NT2/D1 (cell line): ENCODE results near the gene TRABD.

Source experiments
- DNase-seq: peaks from one replicate; pipeline ENCODE4 v3.0.0-alpha.2; 2011; ENCODE audit warnings: low read depth, low spot score
- H3K27me3 ChIP-seq: 2 replicates; pipeline ENCODE4 v1.6.0; 2011; ENCODE audit warnings: mild to moderate bottlenecking; ENCODE audit not compliant: insufficient read length, insufficient read depth
- H3K36me3 ChIP-seq: 2 replicates; pipeline ENCODE4 v1.6.1; 2011; ENCODE audit warnings: mild to moderate bottlenecking, low read length, mixed read lengths; ENCODE audit not compliant: insufficient read depth, insufficient read length
- H3K4me1 ChIP-seq: 2 replicates; pipeline ENCODE4 v1.5.1; 2011; ENCODE audit not compliant: insufficient read depth, insufficient read length
- H3K4me3 ChIP-seq: 2 replicates; pipeline ENCODE4 v1.5.1; 2011; ENCODE audit warnings: low read depth; ENCODE audit not compliant: insufficient read length
- H3K9ac ChIP-seq: 2 replicates; pipeline ENCODE4 v1.6.0; 2011; ENCODE audit warnings: low read depth; ENCODE audit not compliant: insufficient read length
- H3K9me3 ChIP-seq: 2 replicates; pipeline ENCODE4 v1.5.1; 2011; ENCODE audit warnings: mild to moderate bottlenecking, low read length; ENCODE audit not compliant: insufficient read depth
- SUZ12 ChIP-seq: IDR thresholded peaks from 2 replicates; pipeline ENCODE4 v1.6.1; 2011; ENCODE audit not compliant: insufficient read length, insufficient read depth; ENCODE audit errors: extremely low read depth
- YY1 ChIP-seq: IDR thresholded peaks from 2 replicates; pipeline ENCODE4 v1.6.1; 2011; ENCODE audit not compliant: insufficient read length, insufficient read depth
- ZNF274 ChIP-seq: IDR thresholded peaks from 2 replicates; pipeline ENCODE4 v1.6.1; 2011; ENCODE audit warnings: mild to moderate bottlenecking, low read depth, low read length

TRABD gene

DNA sequence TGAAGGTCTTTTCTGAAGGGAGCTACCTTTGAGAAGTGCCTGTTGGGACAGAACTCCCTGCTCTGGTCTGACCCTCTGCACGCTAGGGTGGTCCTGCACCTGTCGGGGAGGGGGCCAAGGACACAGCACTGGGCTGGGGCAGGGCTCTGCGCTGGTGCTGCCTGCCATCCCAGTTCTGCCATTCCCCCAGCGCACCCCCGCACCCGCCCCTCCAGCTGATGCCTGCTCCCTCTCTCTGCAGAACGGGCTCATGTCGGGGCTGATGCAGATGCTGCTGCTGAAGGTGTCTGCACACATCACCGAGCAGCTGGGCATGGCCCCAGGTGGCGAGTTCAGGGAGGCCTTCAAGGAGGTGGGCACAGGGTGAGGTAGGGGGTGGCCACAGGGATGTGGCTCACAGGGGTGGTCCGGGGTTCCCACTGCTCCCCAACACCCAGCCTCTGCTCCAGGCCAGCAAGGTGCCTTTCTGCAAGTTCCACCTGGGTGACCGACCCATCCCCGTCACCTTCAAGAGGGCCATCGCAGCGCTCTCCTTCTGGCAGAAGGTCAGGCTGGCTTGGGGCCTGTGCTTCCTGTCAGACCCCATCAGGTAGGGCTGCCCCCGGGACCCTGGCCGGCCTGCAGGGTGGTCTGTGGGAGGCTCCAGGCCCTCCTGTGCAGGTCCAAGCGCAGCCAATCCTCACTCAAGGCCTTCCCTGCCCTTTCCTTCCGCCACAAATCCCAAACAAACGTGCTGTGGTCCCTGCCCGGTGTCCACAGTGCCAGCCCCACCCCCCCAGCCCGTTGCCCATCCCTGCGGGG is 11.5 kb downstream of the TRABD start:
- DNase-seq: no peak
- H3K9me3 ChIP-seq: no peaks in the 10 kb centered on the region
- H3K4me1 ChIP-seq: peaks cover 7% of the 10 kb centered on the region
- no peak overlapping the region for H3K9ac ChIP-seq
- no peak overlapping the region for H3K4me3 ChIP-seq
- peaks cover 46% of the 10 kb centered on the region for H3K36me3 ChIP-seq
- no peak for TF ChIP-seq ZNF274
- no peak for TF ChIP-seq SUZ12
- no peak for TF ChIP-seq YY1
- H3K27me3 ChIP-seq: peaks cover 10% of the 10 kb centered on the region

DNA sequence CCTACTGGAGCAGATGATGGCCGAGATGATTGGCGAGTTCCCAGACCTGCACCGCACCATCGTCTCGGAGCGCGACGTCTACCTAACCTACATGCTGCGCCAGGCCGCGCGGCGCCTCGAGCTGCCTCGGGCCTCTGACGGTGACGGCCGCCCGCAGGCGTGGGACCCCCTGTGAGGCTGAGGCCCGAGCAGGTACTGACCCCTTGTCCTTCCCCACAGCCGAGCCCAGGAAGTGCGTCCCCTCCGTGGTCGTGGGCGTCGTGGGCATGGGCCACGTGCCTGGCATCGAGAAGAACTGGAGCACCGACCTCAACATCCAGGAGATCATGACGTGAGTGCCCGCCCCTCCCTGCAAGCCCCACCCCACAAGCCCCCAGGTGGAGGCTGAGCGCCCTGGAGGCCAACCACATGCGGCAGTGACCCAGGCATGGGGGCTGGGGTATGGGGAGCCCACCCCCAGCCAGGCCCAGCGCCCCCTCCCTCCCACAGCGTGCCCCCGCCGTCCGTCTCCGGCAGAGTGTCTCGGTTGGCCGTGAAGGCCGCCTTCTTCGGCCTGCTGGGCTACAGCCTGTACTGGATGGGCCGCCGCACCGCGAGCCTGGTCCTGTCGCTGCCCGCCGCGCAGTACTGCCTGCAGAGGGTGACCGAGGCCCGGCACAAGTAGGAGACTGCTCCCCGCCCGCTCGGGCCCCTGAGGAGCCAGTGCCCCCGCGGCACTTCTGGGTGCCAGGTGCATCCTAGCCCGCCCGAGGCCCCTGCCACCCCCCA is 12.3 kb downstream of the TRABD start:
- Histone ChIP-seq H3K4me1 (peaks cover 7% of the 10 kb centered on the region), H3K36me3 (peaks cover 47% of the 10 kb centered on the region), H3K27me3 (peaks cover 10% of the 10 kb centered on the region), H3K4me3 (no peak overlapping the region), H3K9me3 (no peaks in the 10 kb centered on the region), H3K9ac (no peak overlapping the region)
- TF ChIP-seq YY1 (no peak), ZNF274 (no peak), SUZ12 (no peak)
- DNase-seq: no peak

DNA sequence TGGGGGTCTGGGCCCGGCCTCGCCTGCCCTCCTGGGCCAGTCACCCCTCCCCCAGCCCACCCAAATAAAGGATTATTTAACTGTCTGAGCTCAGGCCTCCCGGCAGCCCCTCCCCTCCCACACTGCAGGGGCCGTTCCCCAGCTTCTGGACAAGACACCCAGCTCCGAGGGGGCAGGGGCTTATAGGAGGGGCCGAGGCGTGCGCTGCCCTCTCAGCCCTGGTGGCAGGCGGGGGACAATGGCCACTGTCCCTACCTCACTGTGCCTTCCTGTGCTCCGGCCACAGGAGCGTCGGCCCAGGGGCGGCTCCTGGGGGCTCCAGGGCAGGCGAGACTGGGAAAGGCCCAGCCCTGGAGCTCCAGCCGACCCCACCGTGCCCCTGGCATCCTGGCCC is 12.9 kb downstream of the TRABD start:
- peak overlapping the region; percentile 10 for H3K9ac ChIP-seq
- peaks cover 47% of the 10 kb centered on the region for H3K36me3 ChIP-seq
- H3K9me3 ChIP-seq: no peaks in the 10 kb centered on the region
- peaks cover 7% of the 10 kb centered on the region for H3K4me1 ChIP-seq
- H3K4me3 ChIP-seq: no peak overlapping the region
- DNase-seq: no peak
- TF ChIP-seq ZNF274: no peak
- TF ChIP-seq SUZ12: no peak
- TF ChIP-seq YY1: no peak
- peaks cover 10% of the 10 kb centered on the region for H3K27me3 ChIP-seq

DNA sequence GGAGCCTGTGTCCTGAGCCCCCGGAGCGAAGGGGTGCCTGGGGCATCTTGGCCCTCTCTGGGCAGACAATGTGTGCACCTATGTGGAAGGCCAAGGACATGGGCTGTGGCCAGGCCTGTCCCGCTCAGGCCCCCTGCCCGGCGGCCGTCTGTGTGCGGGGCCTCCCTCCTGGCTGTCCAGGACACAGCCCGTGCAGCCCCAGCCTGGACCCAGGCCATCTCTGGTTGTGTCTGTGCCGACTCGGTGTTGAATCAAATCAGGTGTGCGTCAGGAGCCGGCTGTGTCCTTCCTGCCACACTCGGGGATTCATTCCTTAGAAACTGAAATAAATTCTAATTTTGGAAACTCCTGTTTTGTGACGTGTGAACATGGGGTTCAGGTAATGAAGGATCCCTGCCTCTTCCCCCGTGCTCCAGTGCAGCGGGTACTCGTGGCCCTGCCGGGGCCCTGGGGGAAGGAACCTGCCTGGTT is 13.6 kb downstream of the TRABD start:
- H3K4me3 ChIP-seq: no peak overlapping the region
- no peak for DNase-seq
- peaks cover 7% of the 10 kb centered on the region for H3K4me1 ChIP-seq
- TF ChIP-seq YY1: no peak
- TF ChIP-seq ZNF274: no peak
- peaks cover 10% of the 10 kb centered on the region for H3K27me3 ChIP-seq
- no peaks in the 10 kb centered on the region for H3K9me3 ChIP-seq
- H3K36me3 ChIP-seq: peaks cover 42% of the 10 kb centered on the region
- H3K9ac ChIP-seq: peak overlapping the region; percentile 32

DNA sequence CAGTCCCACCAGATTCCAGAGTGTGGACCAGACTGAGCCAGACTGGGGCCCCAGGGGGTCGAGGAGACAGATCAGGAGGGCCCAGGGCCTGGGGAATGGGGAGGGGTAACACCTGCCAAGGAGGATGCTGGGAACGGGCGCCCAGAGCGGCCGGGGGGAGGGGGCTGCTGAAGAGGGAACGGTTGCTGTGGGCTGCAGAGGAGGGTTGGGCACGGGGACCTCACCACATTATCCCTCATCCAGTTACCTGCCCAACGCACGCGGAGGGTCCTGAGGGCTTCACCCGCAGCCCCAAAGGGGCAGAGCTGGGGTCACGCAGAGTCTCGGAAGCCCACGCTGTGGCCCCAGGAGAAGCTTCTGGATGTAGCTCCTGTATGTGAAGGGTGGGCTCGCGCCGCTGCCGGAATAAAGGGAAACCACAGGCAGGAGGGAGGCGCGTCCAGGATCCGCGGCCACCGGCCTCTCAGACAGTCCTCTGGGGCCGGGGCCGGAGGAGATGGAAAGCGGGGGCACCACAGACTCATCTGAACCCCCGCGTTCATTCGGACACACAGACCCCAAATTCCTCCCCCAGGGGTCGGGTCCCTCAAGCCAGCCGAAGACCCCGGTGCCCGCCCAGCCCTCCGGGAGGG is 14.2 kb downstream of the TRABD start:
- no peak for TF ChIP-seq YY1
- TF ChIP-seq ZNF274: no peak
- TF ChIP-seq SUZ12: no peak
- Histone ChIP-seq H3K9me3 (no peaks in the 10 kb centered on the region), H3K36me3 (peaks cover 41% of the 10 kb centered on the region), H3K9ac (peak overlapping the region; percentile 77), H3K4me1 (peaks cover 7% of the 10 kb centered on the region), H3K4me3 (peak overlapping the region; percentile 61), H3K27me3 (peaks cover 10% of the 10 kb centered on the region)
- DNase-seq: no peak

DNA sequence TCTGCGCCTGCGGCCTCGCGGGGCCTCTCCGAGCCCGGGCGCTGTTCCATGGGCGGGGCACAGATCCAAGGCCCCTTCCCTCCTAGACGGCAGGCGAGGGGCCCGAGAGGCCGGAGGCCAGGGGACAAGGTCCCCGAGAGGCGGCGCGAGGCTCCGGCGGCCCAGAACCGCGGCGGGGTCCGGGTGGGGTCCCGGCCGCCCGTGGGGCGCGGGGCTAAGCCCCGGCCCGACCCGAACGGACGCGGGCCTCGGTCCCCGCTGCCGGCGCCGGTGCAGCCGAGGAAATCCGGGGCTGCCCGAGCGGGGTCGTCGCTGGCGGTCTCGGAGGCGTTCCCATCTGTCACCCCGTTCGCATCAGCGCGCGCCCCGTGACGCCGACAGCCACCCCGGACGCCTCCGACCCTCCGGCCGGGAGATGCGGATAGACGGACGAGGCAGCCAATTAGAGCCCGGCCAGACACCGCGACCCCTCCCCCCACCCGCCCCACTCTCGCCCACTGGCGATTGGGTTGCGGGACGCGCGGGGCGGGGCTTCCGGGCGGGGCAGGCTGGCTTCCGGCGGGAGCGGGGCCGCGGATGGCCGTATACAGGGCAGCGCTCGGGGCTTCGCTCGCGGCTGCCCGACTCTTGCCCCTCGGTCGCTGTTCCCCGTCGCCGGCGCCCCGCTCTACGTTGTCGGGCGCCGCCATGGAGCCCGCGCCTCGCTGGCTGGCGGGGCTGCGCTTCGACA is 14.9 kb downstream of the TRABD start, which contains the start of gene SELENOO:
Gene SELENOO, plus strand, starts transcription at position 551 of the 730 bp plus-strand sequence. Its CDS starts 26 bp downstream, at position 577.
- Histone ChIP-seq H3K27me3 (peaks cover 10% of the 10 kb centered on the region), H3K9me3 (no peaks in the 10 kb centered on the region), H3K36me3 (peaks cover 43% of the 10 kb centered on the region), H3K9ac (peak within 1 kb of the TSS; percentile 89), H3K4me1 (peaks cover 7% of the 10 kb centered on the region), H3K4me3 (peak within 1 kb of the TSS; percentile 81)
- TF ChIP-seq YY1 (no peak), ZNF274 (no peak), SUZ12 (no peak)
- peak; percentile 67 for DNase-seq
